GM23248 (cell line): ENCODE results near the gene SDC1. TPM values are rescaled to one million over a fixed set of nuclear protein-coding genes. Genes with fewer than 3 reads are reported as not detected.

Source experiments
- DNase-seq: peaks from one replicate; pipeline ENCODE4 v3.0.0-alpha.2; 2015
- H2AFZ ChIP-seq: fragments of 200-600 bp; sonication (generic); 2 replicates; pipeline ENCODE4 v1.6.1; 2016; ENCODE audit warnings: antibody characterized with exemption
- H3F3A ChIP-seq: fragments of 200-600 bp; sonication (generic); 2 replicates; pipeline ENCODE4 v1.6.1; 2016; ENCODE audit warnings: mild to moderate bottlenecking, antibody characterized with exemption, mixed run types; ENCODE audit not compliant: insufficient read depth
- H3K27ac ChIP-seq: fragments of 200-600 bp; sonication (generic); 2 replicates; pipeline ENCODE4 v1.5.1; 2016; ENCODE audit warnings: mild to moderate bottlenecking
- H3K27me3 ChIP-seq: fragments of 200-600 bp; sonication (generic); replicated peaks from 2 replicates; pipeline ENCODE4 v1.6.1; 2016; ENCODE audit warnings: mild to moderate bottlenecking; ENCODE audit not compliant: insufficient read depth
- H3K36me3 ChIP-seq: fragments of 200-600 bp; sonication (generic); 2 replicates; pipeline ENCODE4 v1.6.1; 2016; ENCODE audit warnings: low read depth, mild to moderate bottlenecking
- H3K4me1 ChIP-seq: fragments of 200-600 bp; sonication (generic); 2 replicates; pipeline ENCODE4 v1.6.1; 2016; ENCODE audit warnings: mild to moderate bottlenecking; ENCODE audit not compliant: insufficient read depth
- H3K4me2 ChIP-seq: fragments of 200-600 bp; sonication (generic); one replicate; pipeline ENCODE4 v1.6.1; 2016; ENCODE audit warnings: mild to moderate bottlenecking; ENCODE audit not compliant: unreplicated experiment
- H3K4me3 ChIP-seq: fragments of 200-600 bp; sonication (generic); 2 replicates; pipeline ENCODE4 v1.5.1; 2016; ENCODE audit warnings: mild to moderate bottlenecking
- H3K79me2 ChIP-seq: fragments of 200-600 bp; sonication (generic); 2 replicates; pipeline ENCODE4 v1.6.1; 2016; ENCODE audit warnings: mild to moderate bottlenecking; ENCODE audit not compliant: insufficient read depth
- H3K9ac ChIP-seq: fragments of 200-600 bp; sonication (generic); 2 replicates; pipeline ENCODE4 v1.6.1; 2016; ENCODE audit warnings: mild to moderate bottlenecking
- H3K9me2 ChIP-seq: fragments of 200-600 bp; sonication (generic); 2 replicates; pipeline ENCODE4 v1.6.1; 2016; ENCODE audit warnings: mixed run types, mild to moderate bottlenecking, moderate library complexity; ENCODE audit not compliant: insufficient read depth
- H3K9me3 ChIP-seq: fragments of 200-600 bp; sonication (generic); one replicate; pipeline ENCODE4 v1.6.1; 2017; ENCODE audit warnings: low read depth
- H4K20me1 ChIP-seq: fragments of 200-600 bp; sonication (generic); 2 replicates; pipeline ENCODE4 v1.6.0; 2016; ENCODE audit not compliant: insufficient read depth
- EZH2 ChIP-seq: fragments of 200-600 bp; sonication (generic); IDR thresholded peaks from 2 replicates; pipeline ENCODE4 v1.6.1; 2018; ENCODE audit warnings: antibody characterized with exemption, mild to moderate bottlenecking; ENCODE audit not compliant: insufficient read depth, poor library complexity, severe bottlenecking
- EZH2phosphoT487 ChIP-seq: fragments of 200-600 bp; sonication (generic); IDR thresholded peaks from 2 replicates; pipeline ENCODE4 v1.6.1; 2018; ENCODE audit warnings: antibody characterized with exemption, moderate library complexity, mild to moderate bottlenecking, low read depth; ENCODE audit not compliant: insufficient read depth
- WGBS, 2 experiments: methylation state at CpG; one replicate each; pipeline ENCODE4 v1.1.6; 2015 to 2017; ENCODE audit warnings: low lambda C conversion rate in 2 of 2, low coverage in 1 of 2; ENCODE audit errors: missing lambda C conversion rate in 2 of 2; 5-methylcytosine and 5-hydroxymethylcytosine counted together
- in situ Hi-C: fragments of 300-500 bp; cut with MboI; formaldehyde crosslinking; loops from 2 replicates; pipeline ENCODE4 v1.15.0; 2020
- polyA plus RNA-seq: library from polyadenylated mRNA; unstranded; fragments of >200 nt; fragmentation: Nextera tagmentation; extraction: Ambion mirVana; gene quantifications from 2 replicates; pipeline ENCODE4 v1.2.1, GENCODE V29; 2016
- total RNA-seq: library from RNA; depleted of rRNA; stranded (reverse); fragments of >200 nt; shearing (Covaris generic); gene quantifications from 2 replicates; pipeline ENCODE4 v1.2.3, GENCODE V29; 2014

Gene SDC1
- total and polyA plus RNA-seq, 2 experiments from 2014 or later: 24.5 to 33.1 TPM

GRCh38 chr2:20226152-20226545 is 1.2 kb upstream of the SDC1 start:
- no peak overlapping the region for H3K27ac ChIP-seq
- H3K9ac ChIP-seq: no peak overlapping the region
- WGBS, 2 experiments: 85 to 90% methylated on average over 14 of the region's 14 CpGs
- in situ Hi-C loops: no loop called here
- H3K79me2 ChIP-seq: no peaks in the 10 kb centered on the region
- peaks cover 19% of the 10 kb centered on the region for H3F3A ChIP-seq
- peaks cover 17% of the 10 kb centered on the region for H3K4me1 ChIP-seq
- no peak overlapping the region for H3K4me2 ChIP-seq
- H3K9me2 ChIP-seq: no peaks in the 10 kb centered on the region
- DNase-seq: no peak
- H3K9me3 ChIP-seq: no peaks in the 10 kb centered on the region
- no peaks in the 10 kb centered on the region for H3K36me3 ChIP-seq
- no peaks in the 10 kb centered on the region for H3K27me3 ChIP-seq
- H4K20me1 ChIP-seq: no peaks in the 10 kb centered on the region
- no peak for TF ChIP-seq EZH2phosphoT487
- TF ChIP-seq EZH2: no peak
- no peak overlapping the region for H3K4me3 ChIP-seq
- H2AFZ ChIP-seq: no peak overlapping the region

GRCh38 chr2:20225294-20226151 is 593 bp upstream of the SDC1 start:
- H3K4me2 ChIP-seq: peak overlapping the region; percentile 62
- H4K20me1 ChIP-seq: no peaks in the 10 kb centered on the region
- no peaks in the 10 kb centered on the region for H3K9me3 ChIP-seq
- H3K4me1 ChIP-seq: peaks cover 21% of the 10 kb centered on the region
- no peaks in the 10 kb centered on the region for H3K9me2 ChIP-seq
- H3K27me3 ChIP-seq: no peaks in the 10 kb centered on the region
- H3K79me2 ChIP-seq: no peaks in the 10 kb centered on the region
- in situ Hi-C loops: no loop called here
- peak; percentile 64 for DNase-seq
- TF ChIP-seq EZH2phosphoT487 (no peak), EZH2 (no peak)
- no peak overlapping the region for H3K27ac ChIP-seq
- H3F3A ChIP-seq: peaks cover 25% of the 10 kb centered on the region
- no peaks in the 10 kb centered on the region for H3K36me3 ChIP-seq
- peak overlapping the region; percentile 85 for H2AFZ ChIP-seq
- WGBS, 2 experiments: 11 to 12% methylated on average over 55 to 66 of the region's 66 CpGs
- H3K4me3 ChIP-seq: peak overlapping the region; percentile 76
- H3K9ac ChIP-seq: no peak overlapping the region

GRCh38 chr2:20224164-20224715 is 690 bp downstream of the SDC1 start:
- peak overlapping the region; percentile 69 for H3K9ac ChIP-seq
- H3K36me3 ChIP-seq: no peaks in the 10 kb centered on the region
- H3K4me3 ChIP-seq: peak overlapping the region; percentile 76
- peak overlapping the region; percentile 77 for H3K4me2 ChIP-seq
- peaks cover 22% of the 10 kb centered on the region for H3K4me1 ChIP-seq
- in situ Hi-C loops: no loop called here
- WGBS, 2 experiments: 1 to 2% methylated on average over 41 to 43 of the region's 70 CpGs
- no peak for DNase-seq
- TF ChIP-seq EZH2phosphoT487 (no peak), EZH2 (no peak)
- H3K27ac ChIP-seq: no peak overlapping the region
- peaks cover 27% of the 10 kb centered on the region for H3F3A ChIP-seq
- H4K20me1 ChIP-seq: no peaks in the 10 kb centered on the region
- peak overlapping the region; percentile 85 for H2AFZ ChIP-seq
- H3K9me3 ChIP-seq: no peaks in the 10 kb centered on the region
- no peaks in the 10 kb centered on the region for H3K79me2 ChIP-seq
- H3K9me2 ChIP-seq: no peaks in the 10 kb centered on the region
- H3K27me3 ChIP-seq: no peaks in the 10 kb centered on the region

GRCh38 chr2:20223407-20224163 is 1.3 kb downstream of the SDC1 start:
- H3K27ac ChIP-seq: no peak overlapping the region

More at GRCh38 chr2:20223407-20224163, 1.3 kb downstream of the SDC1 start:
- in situ Hi-C loops: no loop called here
- peak; percentile 79 for DNase-seq
- Histone ChIP-seq H4K20me1 (no peaks in the 10 kb centered on the region), H3F3A (peaks cover 27% of the 10 kb centered on the region), H2AFZ (peak overlapping the region; percentile 85), H3K4me1 (peaks cover 22% of the 10 kb centered on the region), H3K9ac (peak overlapping the region; percentile 69), H3K9me2 (no peaks in the 10 kb centered on the region), H3K9me3 (no peaks in the 10 kb centered on the region), H3K4me3 (peak overlapping the region; percentile 76), H3K79me2 (no peaks in the 10 kb centered on the region), H3K4me2 (peak overlapping the region; percentile 77), H3K36me3 (no peaks in the 10 kb centered on the region), H3K27me3 (no peaks in the 10 kb centered on the region)
- 1 to 2% methylated on average over 59 to 65 of the region's 66 CpGs for WGBS, 2 experiments
- no peak for TF ChIP-seq EZH2
- no peak for TF ChIP-seq EZH2phosphoT487
